HEK293 (cell line): ENCODE measurements around the gene TAGLN2.

Experiments used
- CTCF ChIA-PET: fragments of 350-600 bp; formaldehyde crosslinking; extraction: SDS; loops from one replicate; lab custom pipeline; 2021; ENCODE audit warnings: antibody characterized with exemption; lab: Yijun Ruan, JAX
- POLR2A ChIA-PET: fragments of 300-600 bp; formaldehyde crosslinking; extraction: SDS; loops from one replicate; lab custom pipeline; 2020; ENCODE audit warnings: antibody characterized with exemption, inconsistent platforms; lab: Yijun Ruan, JAX
- H3K27ac ChIP-seq: fragments of 200-500 bp; sonication (Bioruptor generic); 2 replicates; pipeline ENCODE4 v1.5.1; 2014; ENCODE audit warnings: low read depth, low read length, control low read depth, inconsistent platforms; ENCODE audit errors: extremely low read depth
- H3K36me3 ChIP-seq, 2 experiments: fragments of 200-500 bp in 1 of 2; sonication (Bioruptor generic) in 1 of 2; 1 replicate in 1 of 2; 2 replicates in 1 of 2; pipeline ENCODE4 v1.5.1; 2014 to 2017; ENCODE audit warnings: inconsistent platforms in 2 of 2, low read length in 2 of 2; ENCODE audit not compliant: control insufficient read depth in 2 of 2, insufficient read depth in 1 of 2
- H3K4me1 ChIP-seq: fragments of 200-500 bp; sonication (Bioruptor generic); 2 replicates; pipeline ENCODE4 v1.5.1; 2014; ENCODE audit warnings: mild to moderate bottlenecking, low read length, inconsistent platforms; ENCODE audit not compliant: control insufficient read depth, insufficient read depth
- H3K4me3 ChIP-seq: 2 replicates; pipeline ENCODE4 v1.5.1; 2011; ENCODE audit warnings: low read depth, mild to moderate bottlenecking, control low read depth, low read length, moderate library complexity
- H3K9me3 ChIP-seq: fragments of 200-500 bp; sonication (Bioruptor generic); 2 replicates; pipeline ENCODE4 v1.5.1; 2014; ENCODE audit warnings: low read depth, low read length, inconsistent platforms; ENCODE audit not compliant: control insufficient read depth, insufficient read depth
- FEZF1 ChIP-seq: fragments of 450-650 bp; formaldehyde crosslinking; IDR thresholded peaks from 2 replicates; pipeline ENCODE4 v1.5.1; 2016; ENCODE audit warnings: missing biosample characterization, missing genetic modification characterization
- REST ChIP-seq: fragments of 450-650 bp; formaldehyde crosslinking; IDR thresholded peaks from 2 replicates; pipeline ENCODE4 v1.5.1; 2016; ENCODE audit warnings: missing biosample characterization, missing genetic modification characterization
- ZBTB1 ChIP-seq: fragments of 450-650 bp; formaldehyde crosslinking; IDR thresholded peaks from 2 replicates; pipeline ENCODE4 v1.5.1; 2016; ENCODE audit warnings: missing biosample characterization, missing genetic modification characterization
- ZBTB26 ChIP-seq: fragments of 450-650 bp; formaldehyde crosslinking; optimal IDR thresholded peaks from 2 replicates; pipeline ENCODE3; 2016; ENCODE audit warnings: missing biosample characterization, mild to moderate bottlenecking, missing genetic modification characterization
- ZBTB48 ChIP-seq: fragments of 450-650 bp; formaldehyde crosslinking; IDR thresholded peaks from 2 replicates; pipeline ENCODE4 v1.5.1; 2016; ENCODE audit warnings: missing biosample characterization, missing genetic modification characterization
- ZBTB7A ChIP-seq: fragments of 450-650 bp; formaldehyde crosslinking; IDR thresholded peaks from 2 replicates; pipeline ENCODE4 v1.5.1; 2016; ENCODE audit warnings: low read depth, missing biosample characterization, missing genetic modification characterization
- ZBTB8A ChIP-seq: fragments of 450-650 bp; formaldehyde crosslinking; IDR thresholded peaks from 2 replicates; pipeline ENCODE4 v1.5.1; 2016; ENCODE audit warnings: missing biosample characterization, missing genetic modification characterization
- ZFHX2 ChIP-seq: fragments of 450-650 bp; formaldehyde crosslinking; conservative IDR thresholded peaks from 2 replicates; pipeline ENCODE4 v1.5.1; 2016; ENCODE audit warnings: missing biosample characterization, missing genetic modification characterization
- ZNF155 ChIP-seq: fragments of 450-650 bp; formaldehyde crosslinking; IDR thresholded peaks from 2 replicates; pipeline ENCODE4 v1.5.1; 2016; ENCODE audit warnings: missing biosample characterization, missing genetic modification characterization
- ZNF16 ChIP-seq: fragments of 450-650 bp; formaldehyde crosslinking; IDR thresholded peaks from 2 replicates; pipeline ENCODE4 v1.5.1; 2016; ENCODE audit warnings: low read depth, missing biosample characterization, missing genetic modification characterization
- ZNF394 ChIP-seq: fragments of 450-650 bp; formaldehyde crosslinking; IDR thresholded peaks from 2 replicates; pipeline ENCODE4 v1.5.1; 2016; ENCODE audit warnings: missing biosample characterization, missing genetic modification characterization, mild to moderate bottlenecking, moderate library complexity, borderline replicate concordance
- ZNF416 ChIP-seq: fragments of 450-650 bp; formaldehyde crosslinking; IDR thresholded peaks from 2 replicates; pipeline ENCODE4 v1.5.1; 2016; ENCODE audit warnings: missing biosample characterization, missing genetic modification characterization
- ZNF426 ChIP-seq: fragments of 450-650 bp; formaldehyde crosslinking; IDR thresholded peaks from 2 replicates; pipeline ENCODE4 v1.5.1; 2017; ENCODE audit warnings: missing biosample characterization, missing genetic modification characterization, mild to moderate bottlenecking, inconsistent platforms, moderate library complexity
- ZNF510 ChIP-seq: fragments of 450-650 bp; formaldehyde crosslinking; IDR thresholded peaks from 2 replicates; pipeline ENCODE4 v1.5.1; 2018; ENCODE audit warnings: mild to moderate bottlenecking, missing genetic modification characterization, missing biosample characterization; ENCODE audit not compliant: insufficient replicate concordance
- ZNF561 ChIP-seq: fragments of 450-650 bp; IDR thresholded peaks from 2 replicates; pipeline ENCODE4 v1.5.1; 2018; ENCODE audit warnings: missing biosample characterization, missing genetic modification characterization, borderline replicate concordance
- ZNF623 ChIP-seq: fragments of 450-650 bp; formaldehyde crosslinking; IDR thresholded peaks from 2 replicates; pipeline ENCODE4 v1.5.1; 2016; ENCODE audit warnings: missing biosample characterization, missing genetic modification characterization
- TF ChIP-seq, protein P1 (sequence below): fragments of 450-650 bp; formaldehyde crosslinking; conservative IDR thresholded peaks from 2 replicates; pipeline ENCODE4 v1.5.1; 2016; ENCODE audit warnings: low read depth, missing biosample characterization, missing genetic modification characterization

The TAGLN2 gene

GRCh38 chr1:159879977-159880376 lies 45.3 kb downstream of the TAGLN2 start (continued):
- TF ChIP-seq ZBTB26 (tag by site-specific recombination): no peak
- TF ChIP-seq ZBTB7A (tag by site-specific recombination): no peak
- no peak for TF ChIP-seq ZNF416 (tag by site-specific recombination)
- TF ChIP-seq ZBTB1: no peak

DNA sequence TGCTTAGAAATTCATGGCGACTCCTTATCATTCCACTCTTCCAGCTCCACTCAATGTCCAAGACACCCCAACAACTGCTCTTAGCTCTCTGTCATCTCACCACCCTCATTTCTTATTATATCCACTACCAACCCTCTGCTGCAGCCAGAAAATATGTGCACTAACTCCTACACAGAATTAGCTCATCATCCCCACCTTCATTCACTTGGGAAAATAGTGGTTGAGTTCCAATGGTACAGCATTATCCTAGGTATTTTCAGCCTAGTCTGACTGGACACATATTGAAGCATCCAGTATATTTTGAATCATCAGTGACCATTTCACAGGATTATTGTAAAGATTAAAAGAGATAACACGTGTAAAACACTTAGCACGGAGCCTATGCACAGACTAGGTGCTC lies 46.2 kb downstream of the TAGLN2 start:
- Histone ChIP-seq H3K36me3 (no peaks in the 10 kb centered on the region), H3K4me3 (no peak overlapping the region), H3K4me1 (peaks cover 11% of the 10 kb centered on the region), H3K9me3 (no peaks in the 10 kb centered on the region), H3K27ac (no peak overlapping the region)
- ChIA-PET POLR2A (no interaction called here), CTCF (interaction anchor here (1.5 to 4.5 kb wide), 3 partner anchors 12 to 668 kb away, joined by 3 to 21 read pairs (median 12); no protein-coding TSS in a partner anchor)
- TF ChIP-seq ZFHX2 (peak; percentile 16; the same call in 1 of the 2 replicates), REST (tag by site-specific recombination) (no peak)

DNA sequence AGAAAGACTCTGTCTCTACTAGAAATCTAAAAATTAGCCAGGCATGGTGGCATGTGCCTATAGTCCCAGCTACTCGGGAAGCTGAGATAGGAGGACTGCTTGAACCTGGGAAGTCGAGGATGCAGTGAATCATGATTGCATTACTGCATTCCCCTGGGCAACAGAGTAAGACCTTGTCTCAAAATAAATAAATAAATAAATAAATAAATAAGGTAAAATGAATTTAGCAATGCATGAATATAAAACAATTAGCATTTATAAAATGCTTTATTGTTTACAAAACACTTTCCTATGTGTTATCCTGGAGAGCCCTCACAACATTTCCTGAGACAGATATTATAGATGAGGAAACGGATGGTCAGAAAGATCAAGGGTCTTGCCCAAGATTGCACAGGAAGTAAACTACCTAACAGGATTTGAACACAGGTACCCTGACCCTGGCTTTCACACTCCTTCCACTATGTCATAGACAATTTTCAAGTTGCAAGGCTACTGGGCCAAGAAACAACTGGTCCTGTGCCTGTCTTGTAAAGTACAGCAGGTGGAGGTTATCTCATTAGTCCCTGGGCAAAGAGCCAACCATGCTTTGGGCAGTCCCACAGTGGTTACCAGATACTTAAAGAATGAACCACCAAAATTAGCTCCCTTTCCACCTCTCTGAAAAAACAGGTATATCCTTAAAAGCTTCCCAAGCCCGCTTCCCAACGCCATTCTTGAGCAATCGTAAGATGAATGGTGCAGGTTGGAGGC lies 47.4 kb downstream of the TAGLN2 start:
- CTCF ChIA-PET: interaction anchor here (1.5 to 4.5 kb wide), 3 partner anchors 13 to 667 kb away, joined by 3 to 21 read pairs (median 12); no protein-coding TSS in a partner anchor
- Histone ChIP-seq H3K4me1 (peaks cover 11% of the 10 kb centered on the region), H3K4me3 (no peak overlapping the region), H3K36me3 (no peaks in the 10 kb centered on the region), H3K9me3 (no peaks in the 10 kb centered on the region), H3K27ac (no peak overlapping the region)
- POLR2A ChIA-PET: no interaction called here
- no peak for TF ChIP-seq REST (tag by site-specific recombination)
- TF ChIP-seq, protein P1, sequence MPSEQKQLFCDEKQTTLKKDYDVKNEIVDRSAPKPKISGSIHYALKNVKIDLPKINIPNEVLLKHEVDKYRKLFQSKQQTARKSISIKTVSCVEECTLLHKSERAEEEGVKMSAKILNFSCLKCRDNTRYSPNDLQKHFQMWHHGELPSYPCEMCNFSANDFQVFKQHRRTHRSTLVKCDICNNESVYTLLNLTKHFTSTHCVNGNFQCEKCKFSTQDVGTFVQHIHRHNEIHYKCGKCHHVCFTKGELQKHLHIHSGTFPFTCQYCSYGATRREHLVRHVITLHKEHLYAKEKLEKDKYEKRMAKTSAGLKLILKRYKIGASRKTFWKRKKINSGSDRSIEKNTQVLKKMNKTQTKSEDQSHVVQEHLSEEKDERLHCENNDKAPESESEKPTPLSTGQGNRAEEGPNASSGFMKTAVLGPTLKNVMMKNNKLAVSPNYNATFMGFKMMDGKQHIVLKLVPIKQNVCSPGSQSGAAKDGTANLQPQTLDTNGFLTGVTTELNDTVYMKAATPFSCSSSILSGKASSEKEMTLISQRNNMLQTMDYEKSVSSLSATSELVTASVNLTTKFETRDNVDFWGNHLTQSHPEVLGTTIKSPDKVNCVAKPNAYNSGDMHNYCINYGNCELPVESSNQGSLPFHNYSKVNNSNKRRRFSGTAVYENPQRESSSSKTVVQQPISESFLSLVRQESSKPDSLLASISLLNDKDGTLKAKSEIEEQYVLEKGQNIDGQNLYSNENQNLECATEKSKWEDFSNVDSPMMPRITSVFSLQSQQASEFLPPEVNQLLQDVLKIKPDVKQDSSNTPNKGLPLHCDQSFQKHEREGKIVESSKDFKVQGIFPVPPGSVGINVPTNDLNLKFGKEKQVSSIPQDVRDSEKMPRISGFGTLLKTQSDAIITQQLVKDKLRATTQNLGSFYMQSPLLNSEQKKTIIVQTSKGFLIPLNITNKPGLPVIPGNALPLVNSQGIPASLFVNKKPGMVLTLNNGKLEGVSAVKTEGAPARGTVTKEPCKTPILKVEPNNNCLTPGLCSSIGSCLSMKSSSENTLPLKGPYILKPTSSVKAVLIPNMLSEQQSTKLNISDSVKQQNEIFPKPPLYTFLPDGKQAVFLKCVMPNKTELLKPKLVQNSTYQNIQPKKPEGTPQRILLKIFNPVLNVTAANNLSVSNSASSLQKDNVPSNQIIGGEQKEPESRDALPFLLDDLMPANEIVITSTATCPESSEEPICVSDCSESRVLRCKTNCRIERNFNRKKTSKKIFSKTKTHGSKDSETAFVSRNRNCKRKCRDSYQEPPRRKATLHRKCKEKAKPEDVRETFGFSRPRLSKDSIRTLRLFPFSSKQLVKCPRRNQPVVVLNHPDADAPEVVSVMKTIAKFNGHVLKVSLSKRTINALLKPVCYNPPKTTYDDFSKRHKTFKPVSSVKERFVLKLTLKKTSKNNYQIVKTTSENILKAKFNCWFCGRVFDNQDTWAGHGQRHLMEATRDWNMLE: peak; percentile 63
- TF ChIP-seq ZNF623 (tag by site-specific recombination): peak; percentile 42
- no peak for TF ChIP-seq ZNF155 (tag by site-specific recombination)
- no peak for TF ChIP-seq ZNF16 (tag by site-specific recombination)
- TF ChIP-seq ZNF426 (tag by site-specific recombination): peak; percentile 48
- TF ChIP-seq ZBTB48 (tag by site-specific recombination): 0 out of 2 replicates have a peak, but pooled peaks have one; percentile 35
- TF ChIP-seq FEZF1 (tag by site-specific recombination): no peak
- TF ChIP-seq ZBTB8A: 0 out of 2 replicates have a peak, but pooled peaks have one; percentile 19
- TF ChIP-seq ZNF394: peak; percentile 56; the same call in 1 of the 2 replicates
- TF ChIP-seq ZNF510 (tag by site-specific recombination): peak; percentile 37
- no peak for TF ChIP-seq ZNF561 (tag by site-specific recombination)
